ENCODE data around the gene STK11. TPM values are rescaled to one million over a fixed set of nuclear protein-coding genes. Genes with fewer than 3 reads are reported as not detected.
A peak's percentile ranks its signal among the peaks of the same experiment; 100 is the strongest.
"Not testable (repeated sequence)": the region's sequence is repeated elsewhere in the genome, so short reads cannot be mapped to it uniquely, and the experiment has no call there.

Gene STK11
- total RNA-seq, 1 donor from 2014 or later, result 57.2 TPM

DNA sequence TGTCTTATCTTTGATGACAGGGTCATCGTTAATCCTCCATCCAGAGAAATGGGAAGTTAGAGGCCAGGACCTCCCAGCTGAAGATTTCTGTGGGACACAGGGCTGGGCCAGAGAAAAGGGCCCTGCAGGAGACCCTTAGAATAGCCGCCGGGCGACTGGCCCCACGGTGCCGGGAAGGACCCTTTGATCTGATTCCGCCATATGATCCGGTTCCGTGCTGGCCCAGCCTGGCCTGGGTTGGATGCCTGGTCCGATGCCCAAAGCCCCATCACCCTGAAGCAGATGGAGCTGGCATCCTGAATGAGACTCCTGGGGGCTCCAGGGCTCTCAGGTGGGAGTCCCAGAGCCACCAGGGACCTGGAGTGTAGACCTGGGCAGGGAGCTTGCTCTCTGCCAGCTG is 6.0 kb upstream of the STK11 start:
- DNase-seq (ENCODE audit: low spot score), result no peak
- intact Hi-C loops (cut with DNase I), result no loop called here
- no peak for ATAC-seq

DNA sequence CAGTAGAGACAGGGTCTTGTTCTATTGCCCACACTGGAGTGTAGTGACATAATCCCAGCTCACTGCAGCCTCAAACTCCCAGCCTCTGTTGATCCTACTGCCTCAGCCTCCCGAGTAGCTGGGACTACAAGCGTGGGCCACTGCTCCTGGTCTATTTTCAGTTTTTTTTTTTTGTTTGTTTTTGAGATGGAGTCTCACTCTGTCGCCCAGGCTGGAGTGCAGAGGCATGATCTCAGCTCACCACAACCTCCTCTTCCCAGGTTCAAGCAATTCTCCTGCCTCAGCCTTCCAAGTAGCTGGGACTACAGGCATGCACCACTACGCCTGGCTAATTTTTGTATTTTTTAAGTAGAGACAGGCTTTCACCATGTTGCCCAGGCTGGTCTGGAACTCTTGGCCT is 5.0 kb upstream of the STK11 start:
- DNase-seq (ENCODE audit: low spot score); intact Hi-C loops (cut with DNase I); ATAC-seq: not testable (repeated sequence)

DNA sequence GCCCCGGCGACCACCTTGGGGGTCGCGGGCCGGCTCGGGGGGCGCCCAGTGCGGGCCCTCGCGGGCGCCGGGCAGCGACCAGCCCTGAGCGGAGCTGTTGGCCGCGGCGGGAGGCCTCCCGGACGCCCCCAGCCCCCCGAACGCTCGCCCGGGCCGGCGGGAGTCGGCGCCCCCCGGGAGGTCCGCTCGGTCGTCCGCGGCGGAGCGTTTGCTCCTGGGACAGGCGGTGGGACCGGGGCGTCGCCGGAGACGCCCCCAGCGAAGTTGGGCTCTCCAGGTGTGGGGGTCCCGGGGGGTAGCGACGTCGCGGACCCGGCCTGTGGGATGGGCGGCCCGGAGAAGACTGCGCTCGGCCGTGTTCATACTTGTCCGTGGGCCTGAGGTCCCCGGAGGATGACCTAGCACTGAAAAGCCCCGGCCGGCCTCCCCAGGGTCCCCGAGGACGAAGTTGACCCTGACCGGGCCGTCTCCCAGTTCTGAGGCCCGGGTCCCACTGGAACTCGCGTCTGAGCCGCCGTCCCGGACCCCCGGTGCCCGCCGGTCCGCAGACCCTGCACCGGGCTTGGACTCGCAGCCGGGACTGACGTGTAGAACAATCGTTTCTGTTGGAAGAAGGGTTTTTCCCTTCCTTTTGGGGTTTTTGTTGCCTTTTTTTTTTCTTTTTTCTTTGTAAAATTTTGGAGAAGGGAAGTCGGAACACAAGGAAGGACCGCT is 729 bp downstream of the STK11 start:
- no peak for ATAC-seq
- intact Hi-C loops (cut with DNase I), result no loop called here
- DNase-seq (ENCODE audit: low spot score), result peak; percentile 66

DNA sequence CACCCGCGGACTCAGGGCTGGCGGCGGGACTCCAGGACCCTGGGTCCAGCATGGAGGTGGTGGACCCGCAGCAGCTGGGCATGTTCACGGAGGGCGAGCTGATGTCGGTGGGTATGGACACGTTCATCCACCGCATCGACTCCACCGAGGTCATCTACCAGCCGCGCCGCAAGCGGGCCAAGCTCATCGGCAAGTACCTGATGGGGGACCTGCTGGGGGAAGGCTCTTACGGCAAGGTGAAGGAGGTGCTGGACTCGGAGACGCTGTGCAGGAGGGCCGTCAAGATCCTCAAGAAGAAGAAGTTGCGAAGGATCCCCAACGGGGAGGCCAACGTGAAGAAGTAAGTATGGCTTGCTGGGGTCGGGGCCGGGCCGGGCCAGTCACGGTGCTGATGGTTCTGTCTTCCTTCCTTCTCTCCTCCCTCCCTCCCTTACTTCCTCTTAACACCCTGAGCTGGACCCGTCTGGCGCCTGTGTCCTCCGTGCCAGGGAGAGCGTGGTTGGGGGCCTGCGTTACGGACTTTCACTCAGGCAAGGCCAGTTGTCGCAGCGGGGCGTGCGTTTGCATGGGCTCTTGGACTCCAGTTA is 1.4 kb downstream of the STK11 start:
- ATAC-seq (peak; percentile 43), DNase-seq (ENCODE audit: low spot score) (peak; percentile 73)
- intact Hi-C loops (cut with DNase I), result no loop called here

DNA sequence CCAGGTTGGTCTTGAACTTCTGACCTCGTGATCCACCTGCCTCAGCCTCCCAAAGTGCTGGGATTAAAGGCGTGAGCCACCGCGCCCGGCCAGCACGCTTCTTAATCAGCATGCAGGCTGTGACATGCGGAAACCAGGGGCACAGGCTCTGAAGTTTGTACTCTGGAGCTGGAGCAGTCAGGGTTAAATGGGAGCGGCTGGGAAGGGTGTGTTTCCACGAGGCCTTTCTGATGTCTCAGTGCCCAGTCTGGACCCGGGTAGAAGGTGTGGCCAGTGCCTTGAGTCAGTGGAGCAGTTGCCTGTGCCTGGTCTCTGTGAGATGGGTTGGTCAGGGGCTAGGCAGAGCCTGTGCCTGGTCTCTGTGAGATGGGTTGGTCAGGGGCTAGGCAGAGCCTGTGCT is 3.3 kb downstream of the STK11 start:
- intact Hi-C loops (cut with DNase I); ATAC-seq: not testable (repeated sequence)
- peak; percentile 57 for DNase-seq (ENCODE audit: low spot score)

GRCh38 chr19:1210227-1210538 is 4.6 kb downstream of the STK11 start:
- intact Hi-C loops (cut with DNase I), result no loop called here
- DNase-seq (ENCODE audit: low spot score) (peak; percentile 68), ATAC-seq (no peak)

- peak; percentile 69 for DNase-seq (ENCODE audit: low spot score)
- intact Hi-C loops (cut with DNase I), result no loop called here
- no peak for ATAC-seq
Observed at GRCh38 chr19:1211494-1212234, 6.1 kb downstream of the STK11 start.

DNA sequence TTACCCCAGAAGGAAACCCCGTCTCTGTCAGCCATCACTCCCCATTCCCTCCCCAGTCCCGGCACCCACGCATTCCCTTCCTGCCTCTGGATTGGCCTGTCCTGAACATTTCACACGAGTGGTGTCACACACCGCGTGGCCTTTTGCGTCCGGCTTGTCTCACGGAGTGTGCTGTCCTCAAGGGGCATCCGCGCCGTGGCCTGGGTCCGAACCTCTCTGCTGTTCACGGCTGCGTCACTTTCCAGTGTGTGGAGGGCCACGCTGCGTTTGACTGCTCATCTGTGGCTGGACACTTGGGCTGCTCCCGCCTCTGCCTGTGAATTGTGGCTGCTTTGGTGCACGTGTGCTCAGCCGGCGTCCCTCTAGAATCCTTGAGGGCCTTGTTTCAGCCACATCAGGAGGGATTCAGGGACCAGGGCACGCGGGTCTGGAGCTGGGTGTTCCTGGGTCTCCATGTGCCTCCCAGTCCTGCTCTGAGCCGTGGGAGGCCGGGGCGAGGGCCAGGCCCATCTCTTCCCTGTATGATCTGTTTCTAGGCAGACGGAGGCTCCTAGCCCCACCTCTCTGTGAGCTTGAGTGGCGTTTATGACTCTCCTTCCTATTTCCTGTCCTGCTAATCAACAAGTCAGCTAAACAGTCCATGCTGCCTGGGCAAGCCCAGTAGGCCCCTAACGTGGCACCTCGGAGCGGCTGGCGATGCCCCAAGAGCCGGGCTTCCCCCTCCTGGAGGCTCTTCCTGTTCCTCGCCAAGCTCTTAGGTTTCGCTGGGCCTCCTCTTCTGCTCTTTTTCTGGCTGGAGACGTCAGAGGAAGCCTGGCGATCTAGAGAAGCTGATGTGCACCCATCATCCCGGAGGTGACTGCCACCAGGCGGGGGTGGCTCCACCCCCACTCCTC is 8.1 kb downstream of the STK11 start:
- intact Hi-C loops (cut with DNase I), result no loop called here
- DNase-seq (ENCODE audit: low spot score) (no peak), ATAC-seq (peak; percentile 64)

- no peak for ATAC-seq
- DNase-seq (ENCODE audit: low spot score), result no peak
- intact Hi-C loops (cut with DNase I), result no loop called here
Observed at GRCh38 chr19:1214299-1214861, 8.8 kb downstream of the STK11 start.

GRCh38 chr19:1214862-1215731 is 9.5 kb downstream of the STK11 start:
- no peak for DNase-seq (ENCODE audit: low spot score)
- intact Hi-C loops (cut with DNase I), result no loop called here
- ATAC-seq, result peak; percentile 13

GRCh38 chr19:1216756-1217155 is 11.2 kb downstream of the STK11 start:
- intact Hi-C loops (cut with DNase I), result no loop called here
- ATAC-seq, result no peak
- no peak for DNase-seq (ENCODE audit: low spot score)

DNA sequence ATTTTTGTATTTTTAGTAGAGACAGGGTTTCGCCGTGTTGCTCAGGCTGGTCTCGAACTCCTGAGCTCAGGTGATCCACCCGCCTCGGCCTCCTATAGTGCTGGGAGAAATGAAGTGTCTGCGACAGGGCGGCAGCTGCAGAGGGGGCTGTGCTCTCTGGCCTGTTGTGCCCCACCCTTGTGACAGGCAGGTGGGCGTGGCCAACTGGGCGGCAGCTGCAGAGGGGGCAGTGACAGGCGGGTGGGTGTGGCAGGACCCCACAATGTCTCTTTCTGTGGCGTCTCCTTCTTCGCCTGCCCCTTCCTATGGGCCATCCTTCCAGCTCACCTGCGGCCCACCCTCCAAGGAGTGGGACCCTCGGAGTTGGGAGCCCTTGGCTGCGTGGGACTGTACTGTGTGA is 11.8 kb downstream of the STK11 start:
- ATAC-seq (no peak), DNase-seq (ENCODE audit: low spot score) (no peak)
- intact Hi-C loops (cut with DNase I), result no loop called here

GRCh38 chr19:1218751-1219567 is 13.4 kb downstream of the STK11 start:
- no peak for ATAC-seq
- intact Hi-C loops (cut with DNase I), result no loop called here
- no peak for DNase-seq (ENCODE audit: low spot score)

DNA sequence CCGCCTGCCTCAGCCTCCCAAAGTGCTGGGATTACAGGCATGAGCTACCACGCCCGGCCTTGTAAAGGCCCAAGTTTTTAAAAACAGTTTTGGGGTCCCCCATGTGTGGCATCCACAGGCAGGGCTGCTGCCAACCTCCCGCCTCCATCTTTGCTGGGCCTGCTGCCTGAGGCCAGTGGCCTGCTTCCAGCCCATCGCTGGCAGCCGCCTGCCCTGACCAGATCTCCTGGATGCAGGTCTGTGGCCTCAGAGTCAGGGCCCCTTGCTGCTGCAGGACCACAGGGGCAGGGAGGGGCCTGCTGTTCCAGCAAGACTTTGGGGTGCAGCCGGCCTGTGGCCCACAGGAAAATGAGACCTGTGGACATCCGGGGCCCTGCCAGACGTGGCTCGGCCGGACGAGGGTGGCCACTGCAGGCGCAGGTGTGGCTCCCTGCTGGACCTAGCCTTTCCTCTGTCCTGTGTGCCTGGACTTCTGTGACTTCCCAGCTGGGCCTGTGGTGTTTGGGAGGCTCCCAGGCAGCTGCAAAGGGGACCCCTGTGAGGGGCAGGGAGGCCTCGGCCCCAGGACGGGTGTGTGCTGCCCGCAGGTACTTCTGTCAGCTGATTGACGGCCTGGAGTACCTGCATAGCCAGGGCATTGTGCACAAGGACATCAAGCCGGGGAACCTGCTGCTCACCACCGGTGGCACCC is 14.4 kb downstream of the STK11 start:
- no peak for DNase-seq (ENCODE audit: low spot score)
- ATAC-seq, result no peak
- intact Hi-C loops (cut with DNase I), result no loop called here

- no peak for DNase-seq (ENCODE audit: low spot score)
- intact Hi-C loops (cut with DNase I), result no loop called here
- no peak for ATAC-seq
Observed at GRCh38 chr19:1220477-1220930, 14.9 kb downstream of the STK11 start.

GRCh38 chr19:1220976-1221903 is 15.7 kb downstream of the STK11 start:
- ATAC-seq (peak; percentile 63), DNase-seq (ENCODE audit: low spot score) (peak; percentile 84)
- intact Hi-C loops (cut with DNase I), result loop anchor here (1.0 kb wide), 1 partner anchor 221 kb away; the partner anchor contains the start of gene GRIN3B
